HG03064 (cell line): ENCODE results near the gene GLI2.

Experiments
- ATAC-seq: cut with Tn5 transposase; IDR thresholded peaks from one replicate; pipeline ENCODE4 v1.9.1; 2021; ENCODE audit warnings: low read depth; ENCODE audit not compliant: unreplicated experiment

GLI2 gene

DNA sequence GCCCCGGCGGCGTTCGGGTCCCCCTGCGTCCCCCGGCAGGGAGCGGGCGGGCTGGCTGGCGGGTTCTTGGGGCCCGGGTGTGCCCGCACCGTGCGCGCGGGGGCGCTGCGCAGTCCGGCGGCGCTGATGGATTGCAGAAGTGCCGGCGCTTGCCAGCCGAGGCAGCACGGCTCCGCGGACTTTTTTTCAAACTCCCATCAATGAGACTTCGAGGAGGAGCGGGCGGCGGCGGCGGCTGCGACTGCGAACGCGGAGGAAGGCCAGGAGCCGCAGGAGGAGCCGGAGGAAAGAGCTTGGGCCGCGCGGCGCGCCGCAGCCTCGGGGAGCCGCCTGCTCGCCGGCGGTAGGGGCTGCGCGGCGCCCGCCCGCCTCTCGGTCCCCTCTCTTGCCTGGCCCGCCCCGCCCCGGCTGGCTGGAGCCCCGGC lies at the start of gene GLI2:
Gene GLI2 (plus strand): TSS at position 123 of the 425 bp plus-strand sequence. CDS start 61,453 bp downstream, outside the sequence.
- no peak for ATAC-seq

DNA sequence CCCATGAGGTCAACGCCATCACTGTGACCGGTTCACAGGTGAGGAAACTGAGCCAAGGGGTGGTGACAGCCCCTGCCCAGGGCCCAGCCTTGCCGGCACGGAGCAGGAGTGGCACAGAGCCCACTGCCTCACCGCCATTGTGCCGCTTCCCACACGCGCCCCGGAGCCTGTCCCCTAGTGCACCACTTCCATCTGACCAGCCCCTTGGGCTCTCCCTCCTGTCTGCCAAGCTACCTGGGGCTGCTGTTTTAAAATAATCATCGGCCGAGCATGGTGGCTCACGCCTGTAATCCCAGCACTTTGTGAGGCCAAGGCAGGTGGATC lies 49.7 kb upstream of the GLI2 start:
- ATAC-seq, result no peak

DNA sequence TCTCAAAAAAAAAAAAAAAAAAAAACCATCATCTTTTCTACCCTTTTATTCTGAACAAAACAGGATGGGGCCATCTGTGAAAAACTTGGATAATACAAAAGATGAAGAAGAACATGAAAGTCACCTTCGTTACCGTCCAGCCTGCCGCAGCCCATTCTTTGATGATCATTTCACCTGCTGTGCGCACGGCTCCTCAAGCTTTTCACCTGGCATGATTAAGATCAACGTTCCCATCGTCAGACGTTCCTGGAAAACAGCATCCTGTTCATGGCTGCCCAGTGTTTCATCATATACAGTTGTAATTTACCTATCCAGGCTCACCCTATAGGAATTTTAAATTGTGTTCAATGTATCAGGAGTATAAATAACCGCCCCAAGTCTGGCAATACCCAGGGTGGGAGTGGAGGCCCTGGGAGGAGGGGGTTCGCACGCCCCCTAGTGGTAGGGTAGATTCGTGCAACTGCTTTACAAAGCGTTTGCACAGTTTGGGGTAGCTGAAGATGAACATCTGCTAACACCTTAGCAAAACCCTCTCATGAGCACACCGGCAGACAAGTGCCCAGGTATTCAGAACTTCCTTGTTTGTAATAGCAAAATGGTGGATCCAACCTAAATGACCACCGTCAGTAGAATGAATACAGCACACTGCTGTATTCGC lies 49.0 kb upstream of the GLI2 start:
- ATAC-seq, result no peak

DNA sequence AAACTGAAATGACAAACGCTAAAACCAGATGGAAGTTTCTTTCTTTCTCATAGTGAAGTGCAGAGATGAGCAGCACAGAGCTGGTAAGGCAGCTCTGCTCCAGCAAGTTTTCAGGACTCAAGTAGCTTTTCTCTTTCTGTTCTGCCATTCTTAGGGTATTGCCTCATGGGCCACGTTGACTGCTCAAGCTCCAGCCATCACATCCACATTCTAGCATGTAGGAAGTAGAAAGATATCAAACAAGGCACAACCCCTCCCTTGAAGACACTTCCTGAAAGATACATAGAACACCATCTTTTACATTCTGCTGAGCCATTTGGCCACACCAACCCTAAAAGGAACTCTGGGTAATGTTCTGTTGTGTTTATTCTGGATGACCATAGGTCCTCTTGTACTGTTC lies 48.5 kb upstream of the GLI2 start:
- no peak for ATAC-seq

DNA sequence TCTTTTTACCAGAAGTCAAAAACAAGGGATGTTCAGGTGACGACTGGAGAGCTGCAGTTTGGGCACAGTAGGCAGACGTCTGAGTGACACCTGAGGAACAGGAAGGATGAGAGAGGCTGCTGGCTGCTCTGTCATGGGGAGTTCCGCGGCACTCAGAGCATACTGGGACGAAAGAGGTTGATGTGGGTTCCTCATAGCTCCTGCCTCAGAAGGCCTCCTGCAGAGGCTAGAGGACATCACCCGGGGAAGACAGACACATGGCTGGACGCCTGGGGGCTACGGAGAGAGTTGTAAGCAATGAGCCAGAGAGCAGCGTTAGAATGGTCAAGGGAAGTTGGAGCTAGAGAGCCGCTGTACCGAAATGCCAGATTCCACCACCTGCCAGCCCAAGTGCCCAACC lies 45.1 kb upstream of the GLI2 start:
- no peak for ATAC-seq

DNA sequence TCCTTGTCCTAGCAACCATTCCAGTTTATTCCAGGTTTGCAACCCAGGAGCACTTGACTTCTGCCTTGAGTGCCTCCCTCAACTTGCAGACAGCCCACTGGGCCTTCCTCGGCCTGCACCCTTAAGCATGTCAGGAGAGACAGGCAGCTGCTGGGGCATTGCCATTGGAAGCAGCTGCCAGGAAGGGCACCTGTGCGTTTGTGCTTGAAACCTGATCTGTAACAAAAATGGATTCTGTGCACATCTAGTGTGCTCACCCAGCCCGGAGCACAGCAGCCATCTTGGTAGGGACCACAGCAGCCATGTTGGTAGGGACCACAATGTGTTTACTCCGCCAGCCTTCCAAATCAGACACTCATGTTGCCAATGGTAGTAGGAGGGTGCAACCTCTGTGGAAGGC lies 44.3 kb upstream of the GLI2 start:
- ATAC-seq, result no peak

DNA sequence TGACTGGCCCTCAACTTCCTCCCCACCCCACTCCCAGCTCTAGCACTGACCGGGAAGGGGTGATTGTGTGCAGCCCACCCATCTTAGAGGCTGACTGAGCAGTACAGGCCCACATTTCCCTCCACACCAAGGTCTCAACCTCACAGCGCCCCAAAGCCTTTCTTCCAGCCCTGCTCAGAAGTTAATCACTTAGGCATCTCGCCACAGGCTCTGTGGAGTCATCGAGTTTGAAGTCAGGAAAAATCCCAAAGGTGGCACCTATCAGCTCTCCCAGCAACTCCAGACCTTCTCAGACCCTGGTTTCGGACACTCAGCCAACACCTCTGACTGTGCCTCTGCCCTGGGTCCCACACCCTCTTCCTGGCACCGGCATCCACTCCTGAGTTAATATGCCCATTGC lies 43.0 kb upstream of the GLI2 start:
- ATAC-seq, result no peak

DNA sequence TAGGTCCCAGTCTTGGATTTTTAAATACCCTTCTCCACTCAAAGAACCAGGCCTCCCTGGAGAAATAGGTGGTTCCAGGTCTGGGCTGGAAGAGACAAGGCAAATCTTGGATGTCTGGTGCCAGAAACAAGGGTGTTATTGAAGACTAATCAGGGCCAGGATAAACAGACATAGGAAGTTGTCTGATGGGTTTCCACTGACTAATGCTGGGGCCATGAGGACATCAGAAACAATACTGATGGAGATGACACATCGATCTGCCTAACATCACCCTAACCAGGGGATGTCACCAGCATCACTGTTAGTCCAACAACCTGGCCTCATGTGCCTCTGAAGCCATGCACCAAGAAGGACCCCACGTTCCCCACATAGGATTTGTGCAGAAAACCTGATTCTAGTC lies 42.5 kb upstream of the GLI2 start:
- no peak for ATAC-seq

DNA sequence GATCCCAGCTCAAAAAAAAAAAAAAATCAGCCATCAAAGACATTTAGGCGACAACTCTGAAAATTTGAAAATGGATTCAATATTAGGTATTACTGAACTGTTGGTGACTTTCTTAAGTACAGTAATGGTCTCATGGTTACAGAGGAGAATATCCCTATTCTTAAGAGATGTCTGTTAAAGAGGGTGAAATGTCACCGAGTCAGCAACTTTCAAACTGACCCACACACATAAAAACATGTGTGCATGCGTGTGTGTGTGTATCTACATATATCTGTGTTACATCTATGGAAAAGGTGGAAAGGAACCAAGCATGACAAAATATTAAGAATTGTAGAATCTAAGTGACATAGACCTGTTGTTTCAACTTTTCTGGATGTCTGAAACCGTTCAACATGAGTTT lies 41.6 kb upstream of the GLI2 start:
- ATAC-seq, result no peak

DNA sequence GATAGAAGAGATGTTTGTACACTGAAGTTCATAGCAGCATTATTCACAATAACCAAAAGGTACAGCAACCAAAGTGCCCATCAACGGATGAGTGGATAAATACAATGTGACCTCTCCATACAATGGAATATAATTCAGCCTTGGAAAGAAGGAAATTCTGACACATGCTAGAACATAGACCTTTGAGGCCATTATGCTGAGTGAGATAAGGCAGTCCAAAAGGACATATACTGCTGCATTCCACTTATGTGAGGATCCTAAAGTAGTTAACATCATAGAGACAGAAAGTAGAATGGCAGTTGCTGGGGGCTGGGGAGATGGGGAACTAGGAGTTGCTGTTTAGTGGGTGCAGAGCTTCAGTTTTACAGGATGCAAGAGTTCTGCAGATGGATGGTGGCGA lies 38.2 kb upstream of the GLI2 start:
- ATAC-seq, result no peak

DNA sequence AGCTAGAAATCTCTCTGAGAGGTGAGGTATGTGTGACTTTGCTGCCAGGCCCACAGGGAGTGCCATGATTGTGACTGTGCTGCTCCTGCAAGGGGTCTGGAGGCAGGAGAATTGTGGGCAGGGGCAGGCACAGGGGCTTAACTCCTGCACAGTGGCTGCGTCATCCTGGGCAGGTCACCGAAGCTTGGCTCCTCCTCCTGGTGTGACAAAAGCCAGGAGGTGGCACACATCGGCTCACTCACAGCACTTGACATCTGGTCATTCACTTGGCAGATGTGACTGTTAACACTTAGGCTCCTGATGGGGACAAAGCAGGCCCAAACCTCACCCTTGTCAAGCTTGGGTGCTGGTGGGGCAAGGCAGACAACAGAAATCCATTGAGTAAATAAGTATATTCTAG lies 36.4 kb upstream of the GLI2 start:
- ATAC-seq, result no peak

DNA sequence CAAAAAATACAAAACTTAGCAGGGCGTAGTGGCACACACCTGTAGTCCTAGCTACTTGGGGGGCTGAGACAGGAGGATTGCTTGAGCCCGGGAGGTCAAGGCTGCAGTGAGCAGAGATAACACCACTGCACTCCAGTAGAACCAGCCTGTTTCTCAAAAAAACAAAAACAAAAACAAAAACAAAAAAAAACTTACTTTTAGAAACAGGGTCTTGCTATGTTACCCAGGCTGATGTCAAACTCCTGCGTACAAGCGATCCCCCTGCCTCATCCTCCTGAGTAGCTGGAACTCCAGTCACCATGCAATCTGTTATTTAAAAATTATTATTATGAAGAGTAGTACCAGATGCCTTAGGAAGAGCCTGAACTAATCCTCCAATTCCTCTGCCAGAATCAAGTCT lies 35.0 kb upstream of the GLI2 start:
- no peak for ATAC-seq

DNA sequence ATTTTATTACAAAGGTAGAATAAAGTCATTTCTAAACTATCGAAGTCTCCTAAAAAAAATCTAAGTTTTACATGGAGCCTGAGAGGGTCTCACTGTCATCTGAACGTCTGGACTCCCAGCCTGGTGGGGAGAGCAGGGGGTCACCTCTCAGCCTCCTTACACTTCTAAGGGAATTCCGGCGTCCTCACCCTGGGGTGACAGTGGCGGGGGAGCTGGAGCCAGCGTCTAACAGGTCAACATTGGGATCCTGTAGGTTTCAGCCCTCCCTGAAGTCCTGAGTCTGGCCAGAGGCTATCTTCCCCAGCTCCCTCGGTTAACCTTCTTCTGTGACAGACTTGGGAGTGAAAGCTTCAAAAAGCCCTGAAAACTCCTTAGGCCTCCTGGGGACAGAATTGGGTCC lies 34.6 kb upstream of the GLI2 start:
- ATAC-seq, result no peak

DNA sequence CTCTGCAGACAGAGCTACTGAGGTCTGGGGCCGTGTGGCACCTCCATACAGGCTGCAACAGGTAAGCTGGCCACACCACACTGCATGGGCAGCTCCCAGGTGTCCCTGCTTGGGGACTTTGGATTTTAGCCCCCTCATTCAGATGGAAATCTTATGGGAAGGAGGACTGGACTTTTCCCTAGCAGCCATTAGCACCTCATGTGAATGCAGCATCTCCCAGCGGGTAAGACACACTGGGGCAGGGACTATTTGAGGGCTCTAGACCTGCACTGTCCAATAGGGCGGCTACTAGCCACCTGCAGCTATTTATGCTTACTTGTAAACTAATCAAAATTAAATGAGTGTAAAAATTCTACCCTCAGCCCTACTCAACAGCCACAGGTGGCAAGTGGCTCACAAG lies 34.2 kb upstream of the GLI2 start:
- ATAC-seq, result no peak

DNA sequence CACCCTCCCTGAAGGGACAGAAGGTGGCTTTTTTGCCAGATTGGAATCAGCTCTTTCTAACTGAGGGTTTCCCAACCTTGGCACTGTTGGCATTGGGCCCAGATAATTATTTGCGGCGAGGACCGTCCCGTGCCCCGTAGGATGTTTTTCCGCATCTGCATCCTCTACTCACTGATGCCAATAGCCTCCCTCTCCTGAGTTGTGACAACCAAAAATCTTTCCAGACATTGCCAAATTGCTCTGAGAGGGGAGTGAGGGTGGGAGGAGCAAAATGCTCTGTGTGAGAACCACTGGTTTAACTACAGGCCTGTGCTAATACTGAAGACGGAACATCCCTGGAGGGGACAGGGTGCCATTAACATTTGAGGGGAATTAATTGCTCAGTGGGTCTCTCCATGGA lies 33.6 kb upstream of the GLI2 start:
- no peak for ATAC-seq

DNA sequence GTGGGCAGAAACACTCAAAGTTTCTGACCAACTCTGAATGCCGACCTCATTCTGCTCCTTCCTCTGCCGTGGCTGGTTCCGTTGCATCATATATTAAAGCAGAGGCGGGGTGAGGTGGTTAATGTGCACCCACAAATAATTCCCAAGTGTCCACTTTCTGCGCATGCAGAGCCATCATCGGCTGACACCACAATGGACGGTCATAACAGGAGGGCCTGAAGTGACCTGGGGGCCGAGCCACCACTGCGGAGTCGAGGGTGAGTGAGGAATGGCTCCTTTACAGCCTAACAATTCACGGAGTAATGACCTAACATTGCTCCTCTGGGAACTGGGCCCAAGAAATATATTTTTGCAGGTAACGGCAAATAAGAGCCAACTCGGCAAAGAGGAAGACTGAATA lies 32.9 kb upstream of the GLI2 start:
- ATAC-seq, result no peak

DNA sequence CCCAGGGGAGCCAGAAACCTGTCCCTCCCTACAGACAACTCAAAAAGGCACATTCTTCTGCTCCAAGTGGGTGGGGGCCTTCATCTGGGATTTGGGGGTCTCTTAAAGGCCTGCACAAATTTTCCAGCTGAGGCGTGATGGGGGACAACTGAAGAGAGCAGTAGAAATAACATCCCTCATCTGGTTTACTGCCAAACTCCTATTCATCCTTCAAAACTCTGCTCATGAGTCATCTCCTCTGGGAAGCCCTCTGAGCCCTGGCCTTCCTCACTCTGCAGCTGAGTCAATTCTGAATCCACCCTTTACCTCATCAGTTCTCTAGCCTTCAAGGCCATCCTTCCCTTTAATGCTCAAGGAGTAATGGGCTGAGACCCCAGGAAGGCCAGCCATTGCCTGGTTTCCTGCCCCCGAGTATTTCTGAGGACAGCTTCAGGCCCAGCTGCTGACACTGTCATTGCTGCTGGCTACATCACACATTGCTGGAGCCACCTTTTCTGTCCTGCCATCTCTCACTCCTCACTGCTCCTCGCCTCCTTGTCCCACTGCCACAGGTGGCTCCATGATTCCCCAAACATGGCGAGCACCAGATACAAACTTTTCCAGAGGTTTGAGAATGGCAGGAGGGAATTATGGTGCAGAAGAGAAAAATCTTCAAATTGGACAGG lies 32.2 kb upstream of the GLI2 start:
- no peak for ATAC-seq

DNA sequence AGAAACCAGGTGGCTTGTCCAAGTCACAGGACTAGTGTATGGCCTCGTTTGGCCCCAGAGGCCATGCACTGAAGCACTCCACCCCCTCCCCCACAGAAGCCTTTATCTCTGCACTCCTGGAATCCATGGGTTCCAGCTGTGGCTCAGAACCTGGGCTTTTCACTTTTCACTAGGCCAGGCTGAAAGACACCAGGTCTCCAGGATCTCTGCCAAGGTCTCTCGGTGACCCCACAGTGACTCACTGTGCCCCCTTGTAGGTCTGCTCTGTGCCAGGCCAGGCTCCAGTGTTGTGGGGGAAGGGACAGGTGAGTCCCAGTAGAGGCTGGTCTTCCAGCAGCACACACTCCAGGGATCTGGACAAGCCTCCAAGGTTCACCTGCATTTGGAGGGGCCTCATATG lies 31.0 kb upstream of the GLI2 start:
- no peak for ATAC-seq

DNA sequence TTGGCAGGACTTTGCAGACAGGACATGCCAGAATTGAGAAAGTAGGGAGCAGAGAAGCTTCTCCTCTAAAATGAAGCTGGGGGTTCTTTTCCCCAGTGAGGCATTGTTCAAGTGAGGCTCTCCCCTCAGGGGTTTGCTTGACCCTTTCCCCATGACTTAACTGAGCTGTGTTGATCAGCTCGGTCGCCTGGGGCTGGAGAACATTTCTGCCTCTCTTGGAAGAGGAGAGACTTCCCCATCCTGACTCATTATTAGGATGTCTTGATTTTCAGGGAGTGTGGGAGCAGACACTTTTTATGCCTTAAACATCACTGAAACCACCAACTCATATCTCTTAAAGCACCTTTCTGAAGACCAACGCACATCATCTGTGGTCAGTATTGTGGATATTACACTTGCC lies 27.9 kb upstream of the GLI2 start:
- ATAC-seq, result no peak

DNA sequence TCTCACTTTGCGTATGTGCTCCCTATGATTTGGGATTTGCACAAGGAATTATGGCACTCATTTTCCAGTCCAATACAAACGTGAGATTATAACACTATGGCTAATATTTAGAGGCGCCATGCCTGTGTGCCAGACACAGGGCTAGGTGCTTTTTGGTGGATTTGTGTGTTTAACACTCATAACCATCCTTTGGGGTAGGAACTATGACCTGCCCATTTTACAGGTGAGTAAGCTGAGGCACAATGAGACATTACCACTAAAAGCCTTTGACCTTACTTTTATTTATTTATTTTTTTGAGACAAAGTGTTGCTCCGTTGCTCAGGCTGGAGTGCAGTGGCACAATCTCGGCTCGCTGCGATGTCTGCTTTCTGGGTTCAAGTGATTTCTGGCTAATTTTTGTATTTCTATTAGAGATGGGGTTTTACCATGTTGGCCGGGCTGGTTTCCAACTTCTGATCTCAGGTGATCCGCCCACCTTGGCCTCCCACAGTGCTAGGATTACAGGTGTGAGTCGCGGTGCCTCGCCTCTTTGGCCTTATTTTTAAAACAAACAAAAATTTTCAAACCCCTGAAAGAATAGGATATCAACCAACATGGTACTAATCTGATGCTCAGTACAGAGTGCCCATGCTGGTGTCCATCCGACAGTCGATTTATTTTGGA lies 26.6 kb upstream of the GLI2 start:
- ATAC-seq, result no peak

DNA sequence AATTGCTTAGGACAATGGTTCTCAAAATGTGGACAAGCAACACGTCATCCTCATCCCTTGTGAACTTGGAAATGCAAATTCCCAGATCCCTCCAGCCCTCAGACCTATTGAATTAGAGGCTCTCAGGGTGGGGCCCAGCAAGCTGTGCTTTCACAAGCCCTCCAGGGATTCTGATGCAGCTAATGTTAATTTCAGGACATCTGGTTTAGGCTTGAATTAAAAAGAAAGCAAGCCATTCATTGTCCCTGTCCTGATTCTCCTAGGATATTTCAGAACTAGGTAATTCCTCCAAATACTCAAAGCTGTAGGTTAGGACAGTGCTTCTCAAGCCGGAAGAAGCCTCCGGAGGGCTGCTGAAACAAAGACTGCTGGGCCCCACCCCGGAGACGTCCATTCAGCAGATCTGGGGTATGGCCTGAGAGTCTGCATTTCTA lies 26.0 kb upstream of the GLI2 start:
- ATAC-seq, result no peak

DNA sequence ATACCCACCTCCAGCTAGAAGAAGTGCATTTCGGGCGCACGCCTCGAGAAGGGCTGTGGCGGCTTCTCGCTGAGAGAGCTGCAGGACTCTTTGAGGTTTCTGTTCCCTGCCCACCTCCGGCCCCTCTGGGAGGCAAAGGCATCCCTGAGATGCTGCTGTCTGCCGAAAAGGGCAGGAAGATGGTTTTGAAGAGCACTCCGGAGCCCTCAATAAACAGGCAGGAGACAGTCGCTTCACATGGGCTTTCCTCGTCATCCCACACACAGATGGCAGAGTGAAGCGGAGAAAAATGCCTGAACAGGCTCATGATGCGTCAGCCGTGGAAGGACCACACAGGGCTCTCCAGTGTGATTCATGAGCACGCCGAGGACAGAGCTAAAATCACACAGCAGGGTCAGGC lies 25.4 kb upstream of the GLI2 start:
- no peak for ATAC-seq
